H1 (cell line): ENCODE measurements around the gene CXCL9.

Experiments used
- CBX8 ChIP-seq: fragments of 300-800, 300-1000 bp; sonication (generic); IDR thresholded peaks from 2 replicates; pipeline ENCODE4 v1.7.1; 2016; ENCODE audit warnings: low read depth, low read length, borderline replicate concordance
- CEBPB ChIP-seq: IDR thresholded peaks from 2 replicates; pipeline ENCODE4 v1.6.1; 2012; ENCODE audit warnings: low read depth, low read length
- CHD1 ChIP-seq: IDR thresholded peaks from 2 replicates; pipeline ENCODE4 v1.6.1; 2012; ENCODE audit warnings: low read depth, low read length, improper control_type of control experiment
- EZH2 ChIP-seq: fragments of 200-600 bp; sonication (generic); IDR thresholded peaks from 2 replicates; pipeline ENCODE4 v1.7.1; 2012; ENCODE audit warnings: low read depth, mild to moderate bottlenecking, moderate library complexity, low read length, inconsistent platforms; ENCODE audit not compliant: severe bottlenecking
- HDAC6 ChIP-seq: IDR thresholded peaks from one replicate; pipeline ENCODE4 v1.7.1; 2012; ENCODE audit warnings: low read depth, mild to moderate bottlenecking, inconsistent platforms, low read length, moderate library complexity
- JUND ChIP-seq: IDR thresholded peaks from 2 replicates; pipeline ENCODE4 v1.6.1; 2011; ENCODE audit warnings: mild to moderate bottlenecking, improper control_type of control experiment, low read length
- KDM1A ChIP-seq: fragments of 200-600, 300-600 bp; sonication (generic); IDR thresholded peaks from 2 replicates; pipeline ENCODE4 v1.7.1; 2016; ENCODE audit warnings: mild to moderate bottlenecking, low read length, borderline replicate concordance
- SP1 ChIP-seq: IDR thresholded peaks from 2 replicates; pipeline ENCODE4 v1.6.1; 2011; ENCODE audit warnings: low read depth, low read length
- ZNF274 ChIP-seq: IDR thresholded peaks from 2 replicates; pipeline ENCODE4 v1.7.0; 2012; ENCODE audit warnings: low read length, borderline replicate concordance; ENCODE audit errors: extremely low read depth
- TF ChIP-seq, protein P1 (sequence below), 3 experiments: IDR thresholded peaks; 1 replicate in 2 of 3; 2 replicates in 1 of 3; pipeline versions ENCODE4 v1.5.1 to v1.6.1; 2011; ENCODE audit warnings: low read length in 3 of 3, mild to moderate bottlenecking in 3 of 3, inconsistent platforms in 2 of 3, low read depth in 1 of 3, moderate library complexity in 1 of 3; ENCODE audit not compliant: insufficient read depth in 1 of 3; ENCODE audit errors: control extremely low read depth in 1 of 3

DNA sequence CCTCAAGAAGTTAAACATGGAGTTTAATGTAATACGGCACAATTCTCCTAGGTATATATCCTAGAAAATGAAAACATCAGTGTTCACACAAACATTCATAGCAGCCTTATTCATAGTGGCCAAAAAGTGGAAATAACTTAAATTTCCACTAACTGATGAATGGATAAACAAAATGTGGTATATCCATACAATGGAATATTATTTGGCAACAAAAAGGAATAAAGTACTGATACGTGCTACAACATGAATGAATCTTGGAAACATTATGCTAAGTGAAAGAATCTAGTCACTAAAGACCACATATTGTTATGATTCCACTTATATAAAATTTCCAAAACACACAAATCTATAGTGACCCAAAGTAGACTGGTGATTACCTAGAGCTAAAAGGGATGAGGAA, 31.1 kb downstream of the CXCL9 start:
- TF ChIP-seq EZH2 (no peak), JUND (no peak), CHD1 (no peak), SP1 (no peak), KDM1A (no peak), CBX8 (no peak), CEBPB (no peak), ZNF274 (no peak), HDAC6 (no peak)
- TF ChIP-seq, protein P1, sequence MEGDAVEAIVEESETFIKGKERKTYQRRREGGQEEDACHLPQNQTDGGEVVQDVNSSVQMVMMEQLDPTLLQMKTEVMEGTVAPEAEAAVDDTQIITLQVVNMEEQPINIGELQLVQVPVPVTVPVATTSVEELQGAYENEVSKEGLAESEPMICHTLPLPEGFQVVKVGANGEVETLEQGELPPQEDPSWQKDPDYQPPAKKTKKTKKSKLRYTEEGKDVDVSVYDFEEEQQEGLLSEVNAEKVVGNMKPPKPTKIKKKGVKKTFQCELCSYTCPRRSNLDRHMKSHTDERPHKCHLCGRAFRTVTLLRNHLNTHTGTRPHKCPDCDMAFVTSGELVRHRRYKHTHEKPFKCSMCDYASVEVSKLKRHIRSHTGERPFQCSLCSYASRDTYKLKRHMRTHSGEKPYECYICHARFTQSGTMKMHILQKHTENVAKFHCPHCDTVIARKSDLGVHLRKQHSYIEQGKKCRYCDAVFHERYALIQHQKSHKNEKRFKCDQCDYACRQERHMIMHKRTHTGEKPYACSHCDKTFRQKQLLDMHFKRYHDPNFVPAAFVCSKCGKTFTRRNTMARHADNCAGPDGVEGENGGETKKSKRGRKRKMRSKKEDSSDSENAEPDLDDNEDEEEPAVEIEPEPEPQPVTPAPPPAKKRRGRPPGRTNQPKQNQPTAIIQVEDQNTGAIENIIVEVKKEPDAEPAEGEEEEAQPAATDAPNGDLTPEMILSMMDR (IDR thresholded peaks at IDR 0.05; ENCODE audit: control extremely low read depth in 1 of 3, insufficient read depth in 1 of 3, low read depth in 1 of 3, low read length in 3 of 3): no peak
